Loucy (cell line): ENCODE results near the gene APRT.

Experiments
- H2AFZ ChIP-seq: fragments of 200-600 bp; sonication (generic); 2 replicates; pipeline ENCODE4 v1.6.0; 2016; ENCODE audit warnings: antibody characterized with exemption, mild to moderate bottlenecking, low read length, moderate library complexity
- H3F3A ChIP-seq: fragments of 200-600 bp; 2 replicates; pipeline ENCODE4 v1.6.0; 2016; ENCODE audit warnings: antibody characterized with exemption, low read depth, mild to moderate bottlenecking
- H3K27me3 ChIP-seq: fragments of 200-600 bp; sonication (generic); 2 replicates; pipeline ENCODE4 v1.6.1; 2014; ENCODE audit warnings: low read length, mild to moderate bottlenecking; ENCODE audit not compliant: insufficient read depth, poor library complexity, severe bottlenecking
- H3K36me3 ChIP-seq: fragments of 200-600 bp; sonication (generic); 2 replicates; pipeline ENCODE4 v1.6.1; 2016; ENCODE audit warnings: low read length; ENCODE audit not compliant: insufficient read depth
- H3K4me1 ChIP-seq: fragments of 200-600 bp; sonication (generic); 2 replicates; pipeline ENCODE4 v1.5.1; 2014; ENCODE audit warnings: low read length, mild to moderate bottlenecking; ENCODE audit not compliant: insufficient read depth, poor library complexity, severe bottlenecking
- H3K4me2 ChIP-seq: fragments of 200-600 bp; sonication (generic); 2 replicates; pipeline ENCODE4 v1.6.0; 2014; ENCODE audit warnings: antibody characterized with exemption, low read length, low read depth, mild to moderate bottlenecking; ENCODE audit not compliant: poor library complexity, severe bottlenecking
- H3K4me3 ChIP-seq: fragments of 200-600 bp; sonication (generic); 2 replicates; pipeline ENCODE4 v1.5.1; 2014; ENCODE audit warnings: low read length, mild to moderate bottlenecking, mixed read lengths; ENCODE audit not compliant: poor library complexity, severe bottlenecking
- H3K79me2 ChIP-seq: fragments of 200-600 bp; sonication (generic); 2 replicates; pipeline ENCODE4 v1.6.1; 2014; ENCODE audit warnings: low read length; ENCODE audit not compliant: insufficient read depth
- H3K9ac ChIP-seq: fragments of 200-600 bp; sonication (generic); 2 replicates; pipeline ENCODE4 v1.6.0; 2014; ENCODE audit warnings: mild to moderate bottlenecking, low read depth, low read length, moderate library complexity; ENCODE audit not compliant: poor library complexity, severe bottlenecking
- H3K9me2 ChIP-seq: fragments of 200-600 bp; sonication (generic); replicated peaks from 2 replicates; pipeline ENCODE4 v1.6.1; 2016; ENCODE audit warnings: low read depth, low read length, mixed read lengths
- H3K9me3 ChIP-seq: fragments of 200-600 bp; sonication (generic); 2 replicates; pipeline ENCODE4 v1.6.1; 2014; ENCODE audit warnings: mild to moderate bottlenecking, antibody characterized with exemption, low read length, low read depth; ENCODE audit not compliant: insufficient read depth
- H4K20me1 ChIP-seq: fragments of 200-600 bp; sonication (generic); 2 replicates; pipeline ENCODE4 v1.6.0; 2014; ENCODE audit warnings: antibody characterized with exemption, low read length, mild to moderate bottlenecking; ENCODE audit not compliant: insufficient read depth, poor library complexity, severe bottlenecking
- EZH2phosphoT487 ChIP-seq: fragments of 200-600 bp; IDR thresholded peaks from 2 replicates; pipeline ENCODE4 v1.6.1; 2018; ENCODE audit warnings: antibody characterized with exemption, mild to moderate bottlenecking, moderate library complexity, borderline replicate concordance
- TF ChIP-seq, protein P1 (sequence below): fragments of 200-600 bp; sonication (generic); conservative IDR thresholded peaks from 2 replicates; pipeline ENCODE4 v1.5.1; 2014; ENCODE audit warnings: mild to moderate bottlenecking, antibody characterized with exemption, low read length

Gene APRT

DNA sequence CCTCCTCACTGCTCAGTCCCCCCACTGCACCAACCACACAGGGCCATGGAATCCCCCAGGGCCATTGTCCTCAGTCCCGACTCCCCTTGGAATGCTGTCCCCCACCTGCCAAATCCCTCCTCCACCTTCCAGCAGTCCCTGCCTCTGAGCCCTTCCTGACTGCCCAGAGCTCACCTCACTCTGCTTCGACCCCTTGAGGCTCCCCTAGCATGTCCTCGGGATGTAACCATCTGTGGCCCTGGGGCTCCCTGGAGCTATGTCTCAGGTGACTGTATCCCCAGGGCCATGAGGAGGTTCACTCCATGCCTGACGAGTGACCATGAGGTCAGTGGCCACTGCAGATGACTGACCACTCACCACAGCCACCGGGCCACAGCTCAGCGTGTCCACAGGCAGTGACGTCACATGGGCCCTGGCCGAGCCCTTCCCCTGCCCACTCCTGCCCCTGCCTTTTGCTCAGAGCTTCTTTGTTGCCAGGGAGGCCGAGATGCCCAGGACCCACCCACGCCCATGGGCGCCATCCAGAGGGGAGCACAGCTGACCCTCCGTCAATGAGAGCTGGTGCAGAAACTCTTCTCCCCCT, 19.0 kb downstream of the APRT start:
- peaks cover 49% of the 10 kb centered on the region for H3K4me1 ChIP-seq
- H4K20me1 ChIP-seq = no peaks in the 10 kb centered on the region
- H3K9ac ChIP-seq = peak overlapping the region; percentile 71
- H3K4me2 ChIP-seq = peak overlapping the region; percentile 74
- H3K27me3 ChIP-seq = no peaks in the 10 kb centered on the region
- H2AFZ ChIP-seq = no peak overlapping the region
- no peaks in the 10 kb centered on the region for H3K9me3 ChIP-seq
- H3K36me3 ChIP-seq = no peaks in the 10 kb centered on the region
- H3K9me2 ChIP-seq = no peaks in the 10 kb centered on the region
- peaks cover 30% of the 10 kb centered on the region; the same call in 1 of the 2 replicates for H3K79me2 ChIP-seq
- TF ChIP-seq EZH2phosphoT487 = no peak
- TF ChIP-seq, protein P1, sequence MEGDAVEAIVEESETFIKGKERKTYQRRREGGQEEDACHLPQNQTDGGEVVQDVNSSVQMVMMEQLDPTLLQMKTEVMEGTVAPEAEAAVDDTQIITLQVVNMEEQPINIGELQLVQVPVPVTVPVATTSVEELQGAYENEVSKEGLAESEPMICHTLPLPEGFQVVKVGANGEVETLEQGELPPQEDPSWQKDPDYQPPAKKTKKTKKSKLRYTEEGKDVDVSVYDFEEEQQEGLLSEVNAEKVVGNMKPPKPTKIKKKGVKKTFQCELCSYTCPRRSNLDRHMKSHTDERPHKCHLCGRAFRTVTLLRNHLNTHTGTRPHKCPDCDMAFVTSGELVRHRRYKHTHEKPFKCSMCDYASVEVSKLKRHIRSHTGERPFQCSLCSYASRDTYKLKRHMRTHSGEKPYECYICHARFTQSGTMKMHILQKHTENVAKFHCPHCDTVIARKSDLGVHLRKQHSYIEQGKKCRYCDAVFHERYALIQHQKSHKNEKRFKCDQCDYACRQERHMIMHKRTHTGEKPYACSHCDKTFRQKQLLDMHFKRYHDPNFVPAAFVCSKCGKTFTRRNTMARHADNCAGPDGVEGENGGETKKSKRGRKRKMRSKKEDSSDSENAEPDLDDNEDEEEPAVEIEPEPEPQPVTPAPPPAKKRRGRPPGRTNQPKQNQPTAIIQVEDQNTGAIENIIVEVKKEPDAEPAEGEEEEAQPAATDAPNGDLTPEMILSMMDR = no peak
- 0 out of 2 replicates have a peak, but pooled peaks cover 3% of the 10 kb centered on the region for H3F3A ChIP-seq
- peak overlapping the region; percentile 48 for H3K4me3 ChIP-seq

DNA sequence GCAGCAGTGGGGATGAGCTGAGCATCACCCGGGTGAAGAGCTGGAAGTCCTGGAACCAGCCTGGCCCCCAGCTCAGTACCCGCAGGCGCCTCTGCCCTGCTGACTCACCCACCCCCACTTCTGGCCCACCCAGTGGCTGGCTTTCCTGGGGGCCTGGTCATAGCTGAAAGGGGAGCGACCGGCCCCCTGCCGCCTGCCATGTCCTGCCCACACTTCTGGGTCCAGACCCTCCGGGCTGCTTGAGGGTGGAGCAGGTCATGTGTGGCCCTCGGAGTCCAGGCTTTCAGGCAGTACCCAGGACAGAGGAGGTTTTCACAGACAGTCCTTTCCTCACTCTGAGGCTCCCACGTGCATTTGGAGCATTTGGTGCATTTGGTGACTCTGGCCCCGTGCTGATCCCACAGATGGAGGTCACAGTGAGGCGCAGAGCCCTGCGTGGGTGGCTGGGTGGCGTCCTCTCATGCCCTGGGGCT, 19.6 kb downstream of the APRT start:
- H3K4me2 ChIP-seq = peak overlapping the region; percentile 74
- H2AFZ ChIP-seq = no peak overlapping the region
- peak overlapping the region; percentile 71 for H3K9ac ChIP-seq
- H4K20me1 ChIP-seq = no peaks in the 10 kb centered on the region
- peaks cover 49% of the 10 kb centered on the region for H3K4me1 ChIP-seq
- H3K4me3 ChIP-seq = peak overlapping the region; percentile 60
- 0 out of 2 replicates have a peak, but pooled peaks cover 3% of the 10 kb centered on the region for H3F3A ChIP-seq
- H3K36me3 ChIP-seq = no peaks in the 10 kb centered on the region
- H3K79me2 ChIP-seq = peaks cover 29% of the 10 kb centered on the region; the same call in 1 of the 2 replicates
- no peaks in the 10 kb centered on the region for H3K9me3 ChIP-seq
- no peak for TF ChIP-seq EZH2phosphoT487
- TF ChIP-seq, protein P1 = no peak
- H3K27me3 ChIP-seq = no peaks in the 10 kb centered on the region
- H3K9me2 ChIP-seq = no peaks in the 10 kb centered on the region

DNA sequence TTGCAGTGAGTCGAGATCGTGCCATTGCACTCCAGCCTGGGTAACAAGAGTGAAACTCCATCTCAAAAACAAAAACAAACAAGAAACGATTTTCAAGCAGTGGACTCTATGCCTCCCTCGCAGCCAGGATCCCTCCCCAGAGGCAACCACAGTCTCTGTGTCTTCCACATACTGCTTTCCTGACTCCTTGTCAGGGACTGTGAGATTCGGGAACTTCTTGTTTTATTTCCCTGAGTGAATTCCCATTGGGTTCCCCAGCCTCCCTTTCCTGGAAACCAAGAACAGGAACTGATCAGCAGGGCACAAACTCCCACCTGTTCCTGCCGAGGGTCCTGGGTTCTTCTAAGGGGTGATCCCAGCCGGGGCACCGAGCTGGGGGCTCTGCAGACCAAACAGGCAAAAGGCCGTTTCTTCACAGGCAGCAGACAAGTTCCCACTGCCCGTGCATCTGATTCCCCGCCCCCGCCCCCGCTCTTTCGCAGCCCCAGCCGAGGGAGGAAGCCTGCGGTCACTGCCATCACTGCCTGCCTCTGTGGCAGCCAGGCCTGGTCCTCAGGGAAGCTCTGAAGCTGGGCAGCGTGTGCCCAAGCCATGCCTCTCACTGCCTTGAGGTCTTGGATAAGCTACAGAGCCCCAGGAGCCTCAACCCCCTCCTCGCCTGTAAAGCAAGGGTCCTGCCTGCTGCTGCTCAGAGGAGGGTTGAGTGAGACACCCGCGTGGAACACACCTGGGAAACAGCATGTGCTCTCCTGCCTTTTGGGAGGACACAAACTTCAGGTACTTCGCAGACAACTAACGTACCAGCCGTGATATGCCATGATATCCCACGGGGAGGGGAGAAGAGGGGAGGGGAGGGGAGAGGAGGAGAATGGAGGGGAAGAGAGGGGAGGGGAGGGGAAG, 21.2 kb downstream of the APRT start:
- H3K27me3 ChIP-seq = no peaks in the 10 kb centered on the region
- no peaks in the 10 kb centered on the region for H4K20me1 ChIP-seq
- H3K9me3 ChIP-seq = no peaks in the 10 kb centered on the region
- H3K9me2 ChIP-seq = no peaks in the 10 kb centered on the region
- H3F3A ChIP-seq = 0 out of 2 replicates have a peak, but pooled peaks cover 3% of the 10 kb centered on the region
- TF ChIP-seq, protein P1 = no peak
- no peak for TF ChIP-seq EZH2phosphoT487
- no peaks in the 10 kb centered on the region for H3K36me3 ChIP-seq
- peak overlapping the region; percentile 91 for H3K4me3 ChIP-seq
- no peak overlapping the region for H2AFZ ChIP-seq
- H3K9ac ChIP-seq = peak overlapping the region; percentile 92
- H3K79me2 ChIP-seq = peaks cover 26% of the 10 kb centered on the region
- H3K4me2 ChIP-seq = peak overlapping the region; percentile 93
- peaks cover 46% of the 10 kb centered on the region for H3K4me1 ChIP-seq
